Activated naive CD8-positive, alpha-beta T cell treated with anti-CD3 and anti-CD28 coated beads, Interleukin-2, amount 10 ng/mL, durations not matched to agents 7 days and 5 days (primary cell): ENCODE data around the gene SCN4A. TPM values are rescaled to one million over a fixed set of nuclear protein-coding genes. Genes with fewer than 3 reads are reported as not detected.
"Not testable (repeated sequence)": the region's sequence is repeated elsewhere in the genome, so short reads cannot be mapped to it uniquely, and the experiment has no call there.

Source experiments
- ATAC-seq: fragments of 150-1000 bp; cut with Tn5 transposase; one replicate; pipeline ENCODE4 v1.10.0; 2021; ENCODE audit warnings: low read depth, moderate library complexity
- POLR2A ChIA-PET: fragments of 350-600 bp; sonication (Branson Sonifier 250); formaldehyde crosslinking; loops from one replicate; lab custom pipeline; 2021; ENCODE audit warnings: antibody characterized with exemption; lab: Charles Lee
- DNase-seq: peaks from one replicate; pipeline ENCODE4 v3.0.0; 2021
- H3K27ac Mint-ChIP-seq: one replicate; pipeline ENCODE4 v1.8.0; 2022; ENCODE audit warnings: mild to moderate bottlenecking, mixed read lengths
- H3K27me3 Mint-ChIP-seq: one replicate; pipeline ENCODE4 v1.8.0; 2022; ENCODE audit warnings: mild to moderate bottlenecking, moderate library complexity, mixed read lengths
- H3K36me3 Mint-ChIP-seq: one replicate; pipeline ENCODE4 v1.8.0; 2021; ENCODE audit warnings: mild to moderate bottlenecking, mixed read lengths
- H3K4me1 Mint-ChIP-seq: one replicate; pipeline ENCODE4 v1.8.0; 2021; ENCODE audit warnings: mixed read lengths
- H3K4me3 Mint-ChIP-seq: one replicate; pipeline ENCODE4 v1.8.0; 2022; ENCODE audit warnings: mild to moderate bottlenecking, moderate library complexity, mixed read lengths
- H3K9me3 Mint-ChIP-seq: one replicate; pipeline ENCODE4 v1.8.0; 2021; ENCODE audit warnings: mixed read lengths
- total RNA-seq, 2 experiments: library from RNA; stranded (reverse); gene quantifications; one replicate each; pipeline ENCODE4 v1.2.3, GENCODE V29; 2021

The SCN4A gene
- not detected for total RNA-seq

- Mint-ChIP-seq H3K27ac (no peak within 1 kb of the TSS), H3K4me1 (peaks cover 10% of the 10 kb centered on the region), H3K36me3 (no peaks in the 10 kb centered on the region), H3K9me3 (no peaks in the 10 kb centered on the region), H3K27me3 (peaks cover 21% of the 10 kb centered on the region), H3K4me3 (no peak within 1 kb of the TSS)
- DNase-seq, result no peak
- POLR2A ChIA-PET, result no interaction called here
- ATAC-seq, result no peak
These were observed at the start of gene SCN4A for GRCh38 chr17:63972796-63973195. Gene SCN4A (minus strand): TSS chr17:63972918. CDS start chr17:63972841, 77 bp downstream.

- POLR2A ChIA-PET, result interaction anchor here (0.6 to 3.8 kb wide), 24 partner anchors 8 to 398 kb away, joined by 3 to 24 read pairs (median 4); partner anchors contain the start of genes CD79B, ERN1, MAP3K3 and PRR29
- ATAC-seq (peak; percentile 78), DNase-seq (peak; percentile 78)
- no peaks in the 10 kb centered on the region for H3K27me3 Mint-ChIP-seq
- H3K36me3 Mint-ChIP-seq, result no peaks in the 10 kb centered on the region
- H3K9me3 Mint-ChIP-seq, result no peaks in the 10 kb centered on the region
- peak within 1 kb of the TSS; percentile 99 for H3K27ac Mint-ChIP-seq
- peak within 1 kb of the TSS; percentile 94 for H3K4me3 Mint-ChIP-seq
- peaks cover 55% of the 10 kb centered on the region for H3K4me1 Mint-ChIP-seq
These were observed 47.5 kb upstream of the SCN4A start, which contains the start of gene ICAM2 for GRCh38 chr17:64020056-64020766. Gene ICAM2 (minus strand): TSS chr17:64020633. CDS start chr17:64006691, 13,942 bp downstream.

- H3K36me3 Mint-ChIP-seq, H3K27me3 Mint-ChIP-seq, DNase-seq, H3K9me3 Mint-ChIP-seq: not testable (repeated sequence)
- peak; percentile 12 for ATAC-seq
- peak overlapping the region; percentile 99 for H3K27ac Mint-ChIP-seq
- H3K4me3 Mint-ChIP-seq, result peak overlapping the region; percentile 94
- H3K4me1 Mint-ChIP-seq, result peaks cover 53% of the 10 kb centered on the region
- POLR2A ChIA-PET, result interaction anchor here (0.7 to 3.8 kb wide), 15 partner anchors 9 to 518 kb away, joined by 3 to 24 read pairs (median 7); partner anchors contain the start of genes CD79B, ERN1, MAP3K3 and PRR29
These were observed 46.8 kb upstream of the SCN4A start for GRCh38 chr17:64019551-64019961.

- Mint-ChIP-seq H3K4me3 (peak overlapping the region; percentile 78), H3K4me1 (peaks cover 54% of the 10 kb centered on the region), H3K36me3 (no peaks in the 10 kb centered on the region), H3K9me3 (no peaks in the 10 kb centered on the region), H3K27ac (peak overlapping the region; percentile 70), H3K27me3 (no peaks in the 10 kb centered on the region)
- ATAC-seq, result no peak
- POLR2A ChIA-PET, result interaction anchor here (0.6 to 2.7 kb wide), 3 partner anchors 10 to 106 kb away, joined by 4 to 13 read pairs (median 6); partner anchors contain the start of gene PRR29
- DNase-seq, result no peak
These were observed 44.8 kb upstream of the SCN4A start for GRCh38 chr17:64017381-64017980.

- H3K9me3 Mint-ChIP-seq, result no peaks in the 10 kb centered on the region
- H3K4me3 Mint-ChIP-seq, result peak overlapping the region; percentile 86
- H3K27ac Mint-ChIP-seq, result peak overlapping the region; percentile 93
- POLR2A ChIA-PET, result interaction anchor here (0.8 to 2.7 kb wide), 4 partner anchors 8 to 86 kb away, joined by 3 to 13 read pairs (median 4); partner anchors contain the start of gene PRR29
- DNase-seq (no peak), ATAC-seq (no peak)
- H3K27me3 Mint-ChIP-seq, result no peaks in the 10 kb centered on the region
- peaks cover 2% of the 10 kb centered on the region for H3K36me3 Mint-ChIP-seq
- peaks cover 50% of the 10 kb centered on the region for H3K4me1 Mint-ChIP-seq
These were observed 44.3 kb upstream of the SCN4A start for GRCh38 chr17:64016974-64017373.

- POLR2A ChIA-PET, result interaction anchor here (0.8 to 2.7 kb wide), 4 partner anchors 9 to 85 kb away, joined by 3 to 13 read pairs (median 4); partner anchors contain the start of gene PRR29
- H3K27ac Mint-ChIP-seq, result peak overlapping the region; percentile 93
- peaks cover 6% of the 10 kb centered on the region for H3K36me3 Mint-ChIP-seq
- peak overlapping the region; percentile 86 for H3K4me3 Mint-ChIP-seq
- H3K4me1 Mint-ChIP-seq, result peaks cover 47% of the 10 kb centered on the region
- no peaks in the 10 kb centered on the region for H3K27me3 Mint-ChIP-seq
- DNase-seq (no peak), ATAC-seq (no peak)
- no peaks in the 10 kb centered on the region for H3K9me3 Mint-ChIP-seq
These were observed 43.6 kb upstream of the SCN4A start for GRCh38 chr17:64016231-64016784.

GRCh38 chr17:64015447-64015846 lies 42.7 kb upstream of the SCN4A start:
- peaks cover 43% of the 10 kb centered on the region for H3K4me1 Mint-ChIP-seq
- POLR2A ChIA-PET, result no interaction called here
- H3K27me3 Mint-ChIP-seq, result no peaks in the 10 kb centered on the region
- H3K36me3 Mint-ChIP-seq, result peaks cover 10% of the 10 kb centered on the region
- DNase-seq (no peak), ATAC-seq (no peak)
- peak overlapping the region; percentile 86 for H3K4me3 Mint-ChIP-seq
- no peaks in the 10 kb centered on the region for H3K9me3 Mint-ChIP-seq
- H3K27ac Mint-ChIP-seq, result peak overlapping the region; percentile 97

- Mint-ChIP-seq H3K9me3 (peaks cover 1% of the 10 kb centered on the region), H3K27me3 (no peaks in the 10 kb centered on the region), H3K4me1 (peaks cover 19% of the 10 kb centered on the region), H3K36me3 (peaks cover 16% of the 10 kb centered on the region), H3K4me3 (no peak overlapping the region), H3K27ac (peak overlapping the region; percentile 13)
- DNase-seq, result no peak
- ATAC-seq, result no peak
- POLR2A ChIA-PET, result interaction anchor here (0.6 kb wide), 1 partner anchor 57 kb away, joined by 3 read pairs; no protein-coding TSS in a partner anchor
These were observed 37.1 kb upstream of the SCN4A start for GRCh38 chr17:64009571-64010402.

GRCh38 chr17:64008830-64009229 lies 36.1 kb upstream of the SCN4A start:
- Mint-ChIP-seq H3K4me3 (no peak overlapping the region), H3K9me3 (peaks cover 1% of the 10 kb centered on the region), H3K4me1 (peaks cover 12% of the 10 kb centered on the region), H3K27ac (no peak overlapping the region), H3K27me3 (no peaks in the 10 kb centered on the region), H3K36me3 (peaks cover 16% of the 10 kb centered on the region)
- ATAC-seq, result no peak
- no peak for DNase-seq
- POLR2A ChIA-PET, result no interaction called here

- Mint-ChIP-seq H3K4me3 (no peak overlapping the region), H3K4me1 (peaks cover 10% of the 10 kb centered on the region), H3K9me3 (peaks cover 1% of the 10 kb centered on the region), H3K27me3 (no peaks in the 10 kb centered on the region), H3K36me3 (peaks cover 16% of the 10 kb centered on the region), H3K27ac (no peak overlapping the region)
- POLR2A ChIA-PET, result no interaction called here
- no peak for DNase-seq
- ATAC-seq, result no peak
These were observed 35.6 kb upstream of the SCN4A start for GRCh38 chr17:64008346-64008745.

GRCh38 chr17:64007838-64008282 lies 35.1 kb upstream of the SCN4A start:
- Mint-ChIP-seq H3K4me3 (no peak overlapping the region), H3K4me1 (peaks cover 8% of the 10 kb centered on the region), H3K27ac (no peak overlapping the region), H3K27me3 (no peaks in the 10 kb centered on the region), H3K36me3 (peaks cover 16% of the 10 kb centered on the region), H3K9me3 (peaks cover 1% of the 10 kb centered on the region)
- POLR2A ChIA-PET, result interaction anchor here (1.2 kb wide), 1 partner anchor 10 kb away, joined by 6 read pairs; no protein-coding TSS in a partner anchor
- DNase-seq (no peak), ATAC-seq (no peak)

- peaks cover 16% of the 10 kb centered on the region for H3K36me3 Mint-ChIP-seq
- not testable (repeated sequence) for H3K27ac Mint-ChIP-seq, H3K27me3 Mint-ChIP-seq, H3K4me3 Mint-ChIP-seq, H3K9me3 Mint-ChIP-seq, H3K4me1 Mint-ChIP-seq, ATAC-seq
- peak; percentile 19 for DNase-seq
- POLR2A ChIA-PET, result interaction anchor here (0.5 to 1.2 kb wide), 2 partner anchors 11 to 12 kb away, joined by 3 to 6 read pairs; no protein-coding TSS in a partner anchor
These were observed 34.5 kb upstream of the SCN4A start for GRCh38 chr17:64007089-64007837.
